ENCODE results near the gene C19orf33. TPM values are rescaled to one million over a fixed set of nuclear protein-coding genes. Genes with fewer than 3 reads are reported as not detected.
"Not testable (repeated sequence)": the region's sequence is repeated elsewhere in the genome, so short reads cannot be mapped to it uniquely, and the experiment has no call there.

C19orf33 gene
- total RNA-seq = 1 to 10 TPM in 1 of 8 experiments, not detected in 7; 2.4 TPM

- peak within 1 kb of the TSS in 1 of 2 donors; percentile 7 for H3K27ac ChIP-seq
- ATAC-seq (replicated peaks in 6 of 8) = peak in 2 of 8 experiments; percentile 61 to 73
- H3K4me3 ChIP-seq = no peak within 1 kb of the TSS
- in situ Hi-C loops (cut with MboI; ENCODE audit: low pct_unique_long_range_greater_than_20kb in 2 of 9, low sequenced_read_pairs in 9 of 9, unreplicated experiment in 9 of 9) = no loop called here
- 58 to 100% (median 84%) methylated on average over 2 to 11 of the region's 28 CpGs; no CpG with 5 or more reads in 4 of the 10 experiments for WGBS, 10 experiments
- peaks cover 7 to 23% of the 10 kb centered on the region in 2 donors for H3K4me1 ChIP-seq (replicated peaks in 1 of 2)
Measured at GRCh38 chr19:38303517-38304351, at the start of gene C19orf33. Gene C19orf33, plus strand, starts transcription at chr19:38304251. Its CDS starts 11 bp downstream, at chr19:38304262.

DNA sequence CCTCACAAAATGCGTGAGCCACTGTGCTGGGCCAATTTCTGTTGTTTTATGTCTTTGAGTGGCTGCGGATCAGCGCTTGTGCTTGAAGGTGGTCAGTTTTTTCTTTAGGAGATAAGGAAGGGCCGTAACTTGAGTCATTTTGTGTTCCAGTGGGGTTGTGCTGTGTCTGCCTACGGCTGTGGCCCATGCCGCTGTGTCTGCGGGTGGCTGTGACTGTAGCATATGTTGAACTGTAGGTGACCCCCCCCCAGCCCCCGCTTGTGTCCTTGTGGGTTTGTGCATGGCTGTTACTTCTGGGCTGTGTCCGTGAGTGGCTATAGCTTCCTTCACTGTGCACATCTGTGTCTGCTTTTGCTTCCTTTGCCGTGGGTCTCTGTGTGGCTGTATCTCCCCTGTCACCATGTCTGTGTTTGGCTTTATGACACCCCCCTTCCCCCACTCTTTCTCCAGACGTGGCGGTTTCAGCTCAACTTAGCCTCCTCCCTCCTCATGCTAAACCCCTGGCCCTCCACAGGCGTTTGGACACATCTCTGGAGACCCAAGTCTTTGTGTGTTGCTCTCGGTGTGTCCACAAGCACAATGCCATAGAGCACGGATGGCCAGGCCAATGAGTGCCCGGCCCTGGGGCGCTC, 48.6 kb upstream of the C19orf33 start:
- peak overlapping the region in 3 of 5 donors; percentile 26 to 41 (median 29) for H3K4me3 ChIP-seq
- 20 to 67% (median 50%) methylated on average over 1 to 6 of the region's 17 CpGs; no CpG with 5 or more reads in 5 of the 10 experiments for WGBS, 10 experiments
- peak overlapping the region; percentile 2 to 78 for H3K27ac ChIP-seq
- H3K4me1 ChIP-seq (replicated peaks in 1 of 2) = peaks cover 36 to 55% of the 10 kb centered on the region in 2 donors
- in situ Hi-C loops (cut with MboI; ENCODE audit: low pct_unique_long_range_greater_than_20kb in 2 of 9, low sequenced_read_pairs in 9 of 9, unreplicated experiment in 9 of 9) = no loop called here
- ATAC-seq (replicated peaks in 6 of 8) = peak in 5 of 8 experiments; percentile 4 to 25 (median 10)

GRCh38 chr19:38261942-38262341, 42.1 kb upstream of the C19orf33 start:
- peaks cover 13 to 26% of the 10 kb centered on the region in 2 donors for H3K4me1 ChIP-seq (replicated peaks in 1 of 2)
- H3K4me3 ChIP-seq; H3K27ac ChIP-seq; ATAC-seq (replicated peaks in 6 of 8); in situ Hi-C loops (cut with MboI; ENCODE audit: low pct_unique_long_range_greater_than_20kb in 2 of 9, low sequenced_read_pairs in 9 of 9, unreplicated experiment in 9 of 9): not testable (repeated sequence)
- 60 to 100% (median 92%) methylated on average over 1 to 8 of the region's 12 CpGs; no CpG with 5 or more reads in 4 of the 10 experiments for WGBS, 10 experiments

- no peak for ATAC-seq (replicated peaks in 6 of 8)
- WGBS, 10 experiments = 85 to 100% (median 92%) methylated on average over 1 to 5 of the region's 7 CpGs; no CpG with 5 or more reads in 1 of the 10 experiments
- no peak overlapping the region for H3K27ac ChIP-seq
- no peak overlapping the region for H3K4me3 ChIP-seq
- in situ Hi-C loops (cut with MboI; ENCODE audit: low pct_unique_long_range_greater_than_20kb in 2 of 9, low sequenced_read_pairs in 9 of 9, unreplicated experiment in 9 of 9) = no loop called here
- H3K4me1 ChIP-seq (replicated peaks in 1 of 2) = peaks cover 19 to 34% of the 10 kb centered on the region in 2 donors
Measured at GRCh38 chr19:38262585-38263268, 41.3 kb upstream of the C19orf33 start.

GRCh38 chr19:38263689-38264485, 40.2 kb upstream of the C19orf33 start:
- in situ Hi-C loops (cut with MboI; ENCODE audit: low pct_unique_long_range_greater_than_20kb in 2 of 9, low sequenced_read_pairs in 9 of 9, unreplicated experiment in 9 of 9) = no loop called here
- ATAC-seq (replicated peaks in 6 of 8) = peak; percentile 62 to 86 (median 80)
- Histone ChIP-seq H3K27ac (peak overlapping the region; percentile 26 to 71), H3K4me1 (replicated peaks in 1 of 2) (peaks cover 30 to 44% of the 10 kb centered on the region in 2 donors), H3K4me3 (peak overlapping the region; percentile 35 to 49 (median 44))
- WGBS, 10 experiments = 8 to 100% (median 45%) methylated on average over 1 to 12 of the region's 34 CpGs; no CpG with 5 or more reads in 1 of the 10 experiments

DNA sequence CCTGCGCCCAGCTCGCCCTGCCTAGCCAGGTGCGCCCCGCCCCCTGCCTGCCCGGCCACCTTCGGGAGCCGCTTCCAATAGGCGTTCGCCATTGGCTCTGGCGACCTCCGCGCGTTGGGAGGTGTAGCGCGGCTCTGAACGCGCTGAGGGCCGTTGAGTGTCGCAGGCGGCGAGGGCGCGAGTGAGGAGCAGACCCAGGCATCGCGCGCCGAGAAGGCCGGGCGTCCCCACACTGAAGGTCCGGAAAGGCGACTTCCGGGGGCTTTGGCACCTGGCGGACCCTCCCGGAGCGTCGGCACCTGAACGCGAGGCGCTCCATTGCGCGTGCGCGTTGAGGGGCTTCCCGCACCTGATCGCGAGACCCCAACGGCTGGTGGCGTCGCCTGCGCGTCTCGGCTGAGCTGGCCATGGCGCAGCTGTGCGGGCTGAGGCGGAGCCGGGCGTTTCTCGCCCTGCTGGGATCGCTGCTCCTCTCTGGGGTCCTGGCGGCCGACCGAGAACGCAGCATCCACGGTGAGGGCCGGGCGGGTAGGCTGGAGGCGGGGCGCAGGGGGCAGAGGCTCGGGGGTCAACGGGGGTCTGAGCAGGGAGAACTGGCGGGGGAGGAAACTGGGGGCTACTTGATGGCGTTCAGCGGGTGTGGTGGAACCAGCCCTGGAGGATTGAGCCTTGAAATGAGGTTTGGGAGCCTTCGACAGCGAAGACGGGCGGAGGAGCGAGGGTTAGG, 39.4 kb upstream of the C19orf33 start, which contains the start of gene SPINT2:
Gene SPINT2, plus strand, starts transcription at position 88 of the 727 bp plus-strand sequence. Its CDS starts 320 bp downstream, at position 408.
- peak within 1 kb of the TSS; percentile 26 to 71 for H3K27ac ChIP-seq
- peak within 1 kb of the TSS; percentile 35 to 49 (median 44) for H3K4me3 ChIP-seq
- peak; percentile 52 to 83 (median 72) for ATAC-seq (replicated peaks in 6 of 8)
- 0 to 50% (median 10%) methylated on average over 2 to 12 of the region's 78 CpGs; no CpG with 5 or more reads in 7 of the 10 experiments for WGBS, 10 experiments
- H3K4me1 ChIP-seq (replicated peaks in 1 of 2) = peaks cover 33 to 44% of the 10 kb centered on the region in 2 donors
- in situ Hi-C loops (cut with MboI; ENCODE audit: low pct_unique_long_range_greater_than_20kb in 2 of 9, low sequenced_read_pairs in 9 of 9, unreplicated experiment in 9 of 9) = no loop called here

GRCh38 chr19:38265213-38265861, 38.7 kb upstream of the C19orf33 start:
- in situ Hi-C loops (cut with MboI; ENCODE audit: low pct_unique_long_range_greater_than_20kb in 2 of 9, low sequenced_read_pairs in 9 of 9, unreplicated experiment in 9 of 9) = no loop called here
- Histone ChIP-seq H3K27ac (peak overlapping the region in 1 of 2 donors; percentile 71), H3K4me1 (replicated peaks in 1 of 2) (peaks cover 37 to 48% of the 10 kb centered on the region in 2 donors), H3K4me3 (peak overlapping the region; percentile 35 to 49 (median 44))
- ATAC-seq (replicated peaks in 6 of 8) = no peak
- WGBS, 10 experiments = 48 to 96% (median 83%) methylated on average over 3 to 10 of the region's 14 CpGs; no CpG with 5 or more reads in 2 of the 10 experiments

- no peak overlapping the region for H3K4me3 ChIP-seq
- peaks cover 42 to 52% of the 10 kb centered on the region in 2 donors for H3K4me1 ChIP-seq (replicated peaks in 1 of 2)
- ATAC-seq (replicated peaks in 6 of 8) = no peak
- in situ Hi-C loops (cut with MboI; ENCODE audit: low pct_unique_long_range_greater_than_20kb in 2 of 9, low sequenced_read_pairs in 9 of 9, unreplicated experiment in 9 of 9) = no loop called here
- no peak overlapping the region for H3K27ac ChIP-seq
- WGBS, 10 experiments = 70 to 100% (median 86%) methylated on average over 2 to 7 of the region's 12 CpGs; no CpG with 5 or more reads in 4 of the 10 experiments
Measured at GRCh38 chr19:38265921-38266429, 38.1 kb upstream of the C19orf33 start.

GRCh38 chr19:38266981-38267597, 37.0 kb upstream of the C19orf33 start:
- H3K4me3 ChIP-seq = no peak overlapping the region
- peaks cover 42 to 52% of the 10 kb centered on the region in 2 donors for H3K4me1 ChIP-seq (replicated peaks in 1 of 2)
- in situ Hi-C loops (cut with MboI; ENCODE audit: low pct_unique_long_range_greater_than_20kb in 2 of 9, low sequenced_read_pairs in 9 of 9, unreplicated experiment in 9 of 9) = no loop called here
- 41 to 74% (median 59%) methylated on average over 1 to 10 of the region's 12 CpGs; no CpG with 5 or more reads in 2 of the 10 experiments for WGBS, 10 experiments
- peak in 4 of 8 experiments; percentile 16 to 36 (median 26) for ATAC-seq (replicated peaks in 6 of 8)
- peak overlapping the region in 1 of 2 donors; percentile 39 for H3K27ac ChIP-seq

DNA sequence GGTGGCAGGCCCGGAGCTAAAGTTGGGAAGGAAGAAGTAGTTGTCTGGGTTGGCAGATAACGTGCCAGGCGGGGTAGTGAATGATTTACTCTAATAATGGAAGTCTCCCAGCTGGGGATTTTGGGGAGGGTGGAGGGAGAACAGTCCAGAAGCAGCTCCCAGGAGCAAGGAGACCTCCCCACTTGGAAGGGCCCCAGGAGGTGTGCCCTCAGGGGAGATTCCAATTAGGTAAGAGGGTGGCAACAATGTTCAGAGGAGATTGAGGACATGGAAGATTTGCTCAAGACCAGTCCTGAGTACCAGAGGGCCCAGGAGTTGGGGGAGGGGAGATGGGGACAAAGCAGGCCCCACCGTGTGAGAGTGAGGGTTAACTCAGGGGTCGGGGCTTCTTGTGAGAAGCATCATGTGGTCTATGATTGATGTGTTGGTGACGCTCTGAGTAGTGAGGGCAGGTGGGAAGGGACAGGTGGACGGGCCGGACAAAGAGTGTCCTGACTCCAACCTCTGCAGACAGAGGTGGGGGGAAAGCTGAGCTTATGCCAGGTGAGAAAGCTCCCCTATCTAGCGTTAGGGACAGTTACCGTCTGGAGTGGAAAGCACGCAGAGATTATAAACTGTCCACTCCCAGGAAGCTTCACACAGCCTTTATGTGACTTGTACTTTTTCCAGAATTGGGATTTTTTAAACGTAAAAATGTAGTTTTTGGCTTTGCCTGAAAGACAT, 36.1 kb upstream of the C19orf33 start:
- no peak overlapping the region for H3K27ac ChIP-seq
- in situ Hi-C loops (cut with MboI; ENCODE audit: low pct_unique_long_range_greater_than_20kb in 2 of 9, low sequenced_read_pairs in 9 of 9, unreplicated experiment in 9 of 9) = no loop called here
- no peak for ATAC-seq (replicated peaks in 6 of 8)

More for the DNA sequence above, 36.1 kb upstream of the C19orf33 start:
- H3K4me1 ChIP-seq (replicated peaks in 1 of 2) = peaks cover 42 to 52% of the 10 kb centered on the region in 2 donors
- WGBS, 10 experiments = 0 to 75% (median 70%) methylated on average over 1 to 6 of the region's 12 CpGs; no CpG with 5 or more reads in 4 of the 10 experiments
- H3K4me3 ChIP-seq = no peak overlapping the region

Measured in motor neuron (in vitro differentiated cells).